ENCODE results near the gene CAMK2N1. TPM values are rescaled to one million over a fixed set of nuclear protein-coding genes. Genes with fewer than 3 reads are reported as not detected.
"Not testable (repeated sequence)": the region's sequence is repeated elsewhere in the genome, so short reads cannot be mapped to it uniquely, and the experiment has no call there.

The CAMK2N1 gene
- 5.2 and 7.2 TPM in 2 replicates for total RNA-seq (2014; rRNA removed; shearing (Covaris generic))

- DNase-seq (ENCODE audit: low read depth), result peak; percentile 56
Measured at GRCh38 chr1:20485527-20486456, at the start of gene CAMK2N1. Gene CAMK2N1, minus strand, starts transcription at chr1:20486210. Its CDS starts 831 bp downstream, at chr1:20485379.

GRCh38 chr1:20534659-20535417 lies 48.8 kb upstream of the CAMK2N1 start:
- no peak for DNase-seq (ENCODE audit: low read depth)

GRCh38 chr1:20533635-20534034 lies 47.6 kb upstream of the CAMK2N1 start:
- DNase-seq (ENCODE audit: low read depth), result no peak

- DNase-seq (ENCODE audit: low read depth), result peak; percentile 82
Measured at GRCh38 chr1:20530901-20531300, 44.9 kb upstream of the CAMK2N1 start.

GRCh38 chr1:20530306-20530705 lies 44.3 kb upstream of the CAMK2N1 start:
- no peak for DNase-seq (ENCODE audit: low read depth)

- DNase-seq (ENCODE audit: low read depth), result no peak
Measured at GRCh38 chr1:20528221-20528620, 42.2 kb upstream of the CAMK2N1 start.

- DNase-seq (ENCODE audit: low read depth), result no peak
Measured at GRCh38 chr1:20526267-20526666, 40.3 kb upstream of the CAMK2N1 start.

- peak; percentile 81 for DNase-seq (ENCODE audit: low read depth)
Measured at GRCh38 chr1:20521960-20522861, 36.2 kb upstream of the CAMK2N1 start.

- not testable (repeated sequence) for DNase-seq (ENCODE audit: low read depth)
Measured at GRCh38 chr1:20519609-20520262, 33.7 kb upstream of the CAMK2N1 start.

- peak; percentile 17 for DNase-seq (ENCODE audit: low read depth)
Measured at GRCh38 chr1:20511518-20512428, 25.8 kb upstream of the CAMK2N1 start.

- DNase-seq (ENCODE audit: low read depth), result no peak
Measured at GRCh38 chr1:20508411-20508771, 22.4 kb upstream of the CAMK2N1 start.

- DNase-seq (ENCODE audit: low read depth), result peak; percentile 93
Measured at GRCh38 chr1:20507564-20508410, 21.8 kb upstream of the CAMK2N1 start, which contains the start of gene MUL1. Gene MUL1, minus strand, starts transcription at chr1:20508151. Its CDS starts 127 bp downstream, at chr1:20508024.

GRCh38 chr1:20507248-20507563 lies 21.2 kb upstream of the CAMK2N1 start:
- DNase-seq (ENCODE audit: low read depth), result no peak

- no peak for DNase-seq (ENCODE audit: low read depth)
Measured at GRCh38 chr1:20505488-20505887, 19.5 kb upstream of the CAMK2N1 start.

- DNase-seq (ENCODE audit: low read depth), result no peak
Measured at GRCh38 chr1:20500716-20501115, 14.7 kb upstream of the CAMK2N1 start.

- DNase-seq (ENCODE audit: low read depth), result no peak
Measured at GRCh38 chr1:20499718-20500117, 13.7 kb upstream of the CAMK2N1 start.

GRCh38 chr1:20499105-20499504 lies 13.1 kb upstream of the CAMK2N1 start:
- DNase-seq (ENCODE audit: low read depth), result no peak

GRCh38 chr1:20498116-20498515 lies 12.1 kb upstream of the CAMK2N1 start:
- no peak for DNase-seq (ENCODE audit: low read depth)

GRCh38 chr1:20497506-20497905 lies 11.5 kb upstream of the CAMK2N1 start:
- DNase-seq (ENCODE audit: low read depth), result no peak

Data from M059J (cell line).